COLO668 (cell line): ENCODE results near the gene PIEZO1.
A peak's percentile ranks its signal among the peaks of the same experiment; 100 is the strongest.
"Not testable (repeated sequence)": the region's sequence is repeated elsewhere in the genome, so short reads cannot be mapped to it uniquely, and the experiment has no call there.

Source experiments
- DNase-seq: peaks from one replicate; lab custom pipeline; 2025; ENCODE audit not compliant: unreplicated experiment; lab: John Stamatoyannopoulos, UW

Gene PIEZO1, protein sequence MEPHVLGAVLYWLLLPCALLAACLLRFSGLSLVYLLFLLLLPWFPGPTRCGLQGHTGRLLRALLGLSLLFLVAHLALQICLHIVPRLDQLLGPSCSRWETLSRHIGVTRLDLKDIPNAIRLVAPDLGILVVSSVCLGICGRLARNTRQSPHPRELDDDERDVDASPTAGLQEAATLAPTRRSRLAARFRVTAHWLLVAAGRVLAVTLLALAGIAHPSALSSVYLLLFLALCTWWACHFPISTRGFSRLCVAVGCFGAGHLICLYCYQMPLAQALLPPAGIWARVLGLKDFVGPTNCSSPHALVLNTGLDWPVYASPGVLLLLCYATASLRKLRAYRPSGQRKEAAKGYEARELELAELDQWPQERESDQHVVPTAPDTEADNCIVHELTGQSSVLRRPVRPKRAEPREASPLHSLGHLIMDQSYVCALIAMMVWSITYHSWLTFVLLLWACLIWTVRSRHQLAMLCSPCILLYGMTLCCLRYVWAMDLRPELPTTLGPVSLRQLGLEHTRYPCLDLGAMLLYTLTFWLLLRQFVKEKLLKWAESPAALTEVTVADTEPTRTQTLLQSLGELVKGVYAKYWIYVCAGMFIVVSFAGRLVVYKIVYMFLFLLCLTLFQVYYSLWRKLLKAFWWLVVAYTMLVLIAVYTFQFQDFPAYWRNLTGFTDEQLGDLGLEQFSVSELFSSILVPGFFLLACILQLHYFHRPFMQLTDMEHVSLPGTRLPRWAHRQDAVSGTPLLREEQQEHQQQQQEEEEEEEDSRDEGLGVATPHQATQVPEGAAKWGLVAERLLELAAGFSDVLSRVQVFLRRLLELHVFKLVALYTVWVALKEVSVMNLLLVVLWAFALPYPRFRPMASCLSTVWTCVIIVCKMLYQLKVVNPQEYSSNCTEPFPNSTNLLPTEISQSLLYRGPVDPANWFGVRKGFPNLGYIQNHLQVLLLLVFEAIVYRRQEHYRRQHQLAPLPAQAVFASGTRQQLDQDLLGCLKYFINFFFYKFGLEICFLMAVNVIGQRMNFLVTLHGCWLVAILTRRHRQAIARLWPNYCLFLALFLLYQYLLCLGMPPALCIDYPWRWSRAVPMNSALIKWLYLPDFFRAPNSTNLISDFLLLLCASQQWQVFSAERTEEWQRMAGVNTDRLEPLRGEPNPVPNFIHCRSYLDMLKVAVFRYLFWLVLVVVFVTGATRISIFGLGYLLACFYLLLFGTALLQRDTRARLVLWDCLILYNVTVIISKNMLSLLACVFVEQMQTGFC (N-terminal part only)

DNA sequence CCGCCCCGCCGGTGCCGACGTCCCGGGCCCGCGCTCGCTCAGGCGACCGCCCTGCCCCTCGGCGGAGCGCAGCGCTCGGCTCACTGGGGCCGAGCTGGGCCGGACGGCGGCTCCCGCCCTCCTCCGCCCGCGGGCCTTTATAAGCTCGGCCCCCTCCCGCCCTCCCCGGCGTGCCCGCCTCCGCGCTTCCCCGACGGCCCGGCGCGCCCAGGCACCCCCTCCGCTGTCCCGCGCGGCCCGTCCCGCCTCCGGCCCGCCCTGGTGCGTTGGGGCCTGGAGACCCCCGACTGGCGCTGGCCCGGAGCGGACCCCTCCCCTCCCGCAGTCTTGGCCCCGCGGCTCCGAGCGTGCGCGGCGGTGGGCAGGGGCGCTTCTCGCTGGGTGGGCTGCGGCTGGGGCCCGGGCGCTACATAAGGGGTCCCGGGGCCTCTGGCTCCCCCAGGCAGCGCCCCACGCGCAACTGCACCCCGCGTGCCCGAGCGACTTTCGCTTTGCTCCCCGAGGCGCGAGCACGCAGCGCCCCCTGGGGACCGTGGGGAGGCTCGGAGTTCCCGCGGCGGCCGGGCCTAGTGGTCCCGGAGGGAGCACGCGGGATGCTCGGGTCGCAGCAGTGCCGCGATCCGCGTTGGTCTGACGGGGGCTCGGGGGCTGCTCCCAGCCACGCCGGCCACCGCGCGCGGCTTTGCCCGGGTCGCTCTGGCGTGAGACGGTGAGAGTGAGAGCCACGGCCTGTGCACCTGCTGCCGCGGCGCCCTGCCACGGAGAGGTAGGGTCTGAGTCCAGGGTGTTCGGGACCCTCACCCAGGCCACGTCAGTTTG is at the start of gene PIEZO1:
PIEZO1 (minus strand) TSS at position 115 of the 819 bp plus-strand sequence. CDS start 256 bp downstream, outside the sequence.
- peak; percentile 66 for DNase-seq

DNA sequence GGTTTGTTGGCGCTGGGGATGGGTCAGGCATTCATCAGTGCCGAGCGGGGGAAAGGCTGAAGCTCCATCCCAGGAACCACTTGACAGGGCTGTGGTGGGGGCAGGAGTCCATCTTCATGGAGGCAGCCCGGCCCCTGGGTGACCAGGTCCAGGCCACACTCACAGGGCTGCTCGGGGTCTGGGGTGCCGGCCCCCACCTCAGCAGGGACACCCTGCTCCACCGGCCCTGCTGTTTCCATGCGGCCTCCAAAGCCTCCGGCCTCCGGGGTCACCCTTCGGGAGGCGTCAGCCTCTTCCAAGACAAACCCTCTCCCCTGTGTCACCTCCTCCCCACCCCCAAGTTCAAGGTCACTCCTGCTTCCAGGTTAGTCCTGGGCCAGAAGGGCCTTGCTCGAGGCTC is 49.6 kb upstream of the PIEZO1 start:
- no peak for DNase-seq

DNA sequence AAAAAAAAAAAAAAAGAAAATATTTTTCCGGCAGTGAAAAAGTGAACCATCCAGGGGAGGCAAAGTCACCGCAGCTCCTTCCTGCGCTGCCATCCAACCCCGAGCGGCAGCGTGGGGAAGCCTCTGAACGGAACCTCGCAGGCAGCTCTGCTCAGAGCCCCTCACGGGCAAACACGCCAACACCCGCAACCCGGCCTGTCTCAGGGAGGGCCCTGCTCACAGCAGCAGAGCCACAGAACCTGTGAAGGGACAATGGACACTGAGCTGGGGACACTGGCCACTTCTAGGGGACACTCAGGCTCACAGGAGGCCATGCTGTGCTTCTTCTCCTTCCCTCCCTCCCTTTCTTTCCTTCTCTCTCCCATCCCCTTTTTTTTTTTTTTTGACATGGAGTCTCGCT is 48.1 kb upstream of the PIEZO1 start:
- no peak for DNase-seq

DNA sequence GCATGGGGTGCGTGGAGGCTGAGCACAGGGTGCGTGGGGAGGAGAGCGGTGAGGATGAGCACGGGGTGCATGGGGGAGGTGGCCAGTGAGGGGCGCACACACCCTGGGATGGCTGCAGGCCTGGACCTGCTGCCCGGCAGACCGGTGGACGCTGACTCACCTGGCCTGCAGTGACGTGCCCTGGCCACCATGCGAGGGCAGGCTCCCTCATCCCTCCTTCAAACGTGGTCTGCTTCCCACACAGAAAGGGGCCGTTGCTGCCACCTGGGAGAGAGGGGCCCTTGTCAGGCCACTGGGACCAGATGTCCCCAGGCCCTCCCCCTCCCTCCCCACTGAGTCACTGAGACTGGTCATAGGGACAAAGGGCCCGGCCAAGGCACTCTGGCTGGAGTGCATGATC is 46.8 kb upstream of the PIEZO1 start:
- no peak for DNase-seq

DNA sequence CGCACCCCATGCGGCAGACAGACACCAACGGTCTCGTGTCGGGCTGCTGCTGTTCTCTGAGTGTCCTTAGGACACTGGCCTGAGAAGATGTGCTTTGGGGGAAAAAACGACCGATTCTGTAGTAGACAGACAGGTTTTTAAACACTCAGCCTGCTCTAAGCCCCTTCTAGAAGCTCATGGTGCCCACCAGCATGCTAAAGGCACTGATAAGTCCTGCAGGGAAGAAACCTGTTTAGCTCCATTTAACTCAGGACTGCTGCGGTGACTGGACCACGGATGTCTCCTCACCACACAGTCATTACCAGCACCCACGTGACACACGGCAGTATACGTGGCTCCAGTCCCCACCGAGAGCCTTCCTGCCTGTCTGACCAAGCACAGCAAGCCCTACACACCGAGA is 45.8 kb upstream of the PIEZO1 start:
- DNase-seq: no peak

DNA sequence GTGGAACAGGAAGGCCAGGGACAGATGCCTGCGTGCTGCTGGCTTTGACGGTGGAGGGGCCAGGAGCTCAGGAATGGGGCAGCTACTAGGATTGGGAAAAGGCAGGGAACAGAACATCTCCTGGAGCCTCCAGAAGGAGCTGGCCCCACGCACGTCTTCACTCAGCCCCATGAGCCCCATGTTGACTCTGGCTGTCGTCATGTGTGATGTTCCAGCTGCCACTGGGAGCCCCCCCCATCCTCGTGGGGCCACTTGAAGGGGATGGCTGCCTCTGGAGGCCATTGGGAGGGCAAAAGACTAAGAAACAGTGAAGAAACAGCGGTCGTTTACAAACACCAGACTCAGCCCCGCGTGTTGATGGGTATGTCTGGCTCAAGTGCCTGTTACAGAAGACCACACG is 45.2 kb upstream of the PIEZO1 start:
- no peak for DNase-seq

DNA sequence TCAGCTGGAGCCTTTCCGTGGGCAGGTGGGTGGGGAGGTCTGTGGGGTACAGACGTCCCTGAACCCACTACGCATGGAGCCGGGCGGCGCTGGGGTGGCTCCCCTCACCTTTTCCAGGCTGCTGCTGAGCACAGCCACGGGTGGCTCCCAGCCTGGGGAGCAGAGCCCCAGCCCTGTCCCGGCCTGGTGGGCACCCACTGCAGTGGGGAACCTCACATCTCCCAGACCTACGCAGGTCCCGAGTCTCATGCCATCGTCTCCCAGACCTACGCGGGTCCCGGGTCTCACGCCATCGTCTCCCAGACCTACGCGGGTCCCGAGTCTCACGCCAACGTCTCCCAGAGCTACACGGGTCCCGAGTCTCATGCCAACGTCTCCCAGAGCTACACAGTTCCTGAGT is 43.7 kb upstream of the PIEZO1 start:
- no peak for DNase-seq

DNA sequence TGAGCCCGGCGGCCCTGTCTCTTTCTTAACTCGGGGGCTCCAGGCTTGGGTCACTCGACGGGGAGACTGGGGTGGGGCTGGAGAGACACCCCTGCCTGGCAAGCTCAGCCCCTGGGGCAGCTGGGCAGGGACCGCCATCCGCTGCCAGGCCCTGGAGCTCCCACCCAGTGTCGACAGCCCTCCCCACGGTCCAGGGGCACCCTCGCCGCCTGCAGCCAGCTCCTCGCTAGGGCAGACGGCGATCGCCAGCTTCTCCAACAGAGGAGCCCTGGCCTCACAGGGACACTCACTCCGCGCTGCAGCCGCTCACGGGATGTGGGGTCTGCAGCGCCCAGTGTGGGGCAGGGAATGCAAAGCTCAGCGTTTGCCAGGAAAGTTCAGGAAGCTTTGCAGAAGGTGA is 42.7 kb upstream of the PIEZO1 start:
- DNase-seq: no peak

DNA sequence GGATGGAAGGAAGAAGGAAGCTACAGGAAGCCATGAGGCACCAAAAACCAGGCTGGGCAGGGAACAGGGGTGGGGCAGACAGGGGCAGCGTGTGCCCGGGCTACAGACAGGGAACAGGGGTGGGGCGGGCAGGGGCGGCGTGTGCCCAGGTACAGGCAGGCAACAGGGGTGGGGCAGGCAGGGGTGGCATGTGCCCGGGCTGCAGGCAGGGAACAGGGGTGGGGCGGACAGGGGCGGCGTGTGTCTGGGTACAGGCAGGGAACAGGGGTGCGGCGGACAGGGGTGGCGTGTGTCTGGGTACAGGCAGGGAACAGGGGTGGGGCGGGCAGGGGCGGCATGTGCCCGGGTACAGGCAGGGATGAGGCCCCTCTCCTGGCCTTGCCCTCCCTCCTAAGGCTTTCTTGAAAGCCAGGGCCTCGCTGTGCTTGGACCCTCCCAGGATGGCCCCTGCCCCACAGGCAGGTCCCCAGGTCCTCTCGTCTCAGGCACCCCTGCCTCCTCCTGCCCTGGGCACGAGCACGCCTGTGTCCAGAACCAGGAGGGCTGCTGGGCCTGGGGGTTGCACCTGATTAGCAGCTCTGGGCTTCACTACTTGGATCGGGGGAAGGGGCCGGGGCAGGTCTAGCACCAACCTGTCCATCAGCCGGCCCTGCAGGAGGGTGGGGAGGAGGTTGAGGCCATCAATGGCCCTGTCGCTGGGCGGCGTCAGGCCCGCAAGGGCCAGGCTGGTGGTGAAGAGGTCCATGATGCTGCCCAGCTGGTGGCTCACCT is 41.2 kb upstream of the PIEZO1 start:
- no peak for DNase-seq

DNA sequence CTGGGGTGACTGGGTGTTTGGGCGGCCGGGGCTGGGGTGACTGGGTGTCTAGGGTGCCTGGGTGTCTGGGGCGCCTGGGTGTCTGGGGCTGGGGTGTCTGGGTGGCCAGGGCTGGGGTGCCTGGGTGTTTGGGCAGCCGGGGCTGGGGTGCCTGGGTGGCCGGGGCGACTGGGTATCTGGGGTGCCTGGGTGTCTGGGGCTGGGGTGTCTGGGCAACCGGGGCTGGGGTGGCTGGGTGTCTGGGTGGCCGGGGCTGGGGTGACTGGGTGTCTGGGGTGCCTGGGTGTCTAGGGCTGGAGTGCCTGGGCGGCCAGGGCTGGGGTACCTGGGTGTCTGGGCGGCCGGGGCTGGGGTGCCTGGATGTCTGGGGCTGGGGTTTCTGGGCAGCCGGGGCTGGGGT is 40.1 kb upstream of the PIEZO1 start:
- no peak for DNase-seq

DNA sequence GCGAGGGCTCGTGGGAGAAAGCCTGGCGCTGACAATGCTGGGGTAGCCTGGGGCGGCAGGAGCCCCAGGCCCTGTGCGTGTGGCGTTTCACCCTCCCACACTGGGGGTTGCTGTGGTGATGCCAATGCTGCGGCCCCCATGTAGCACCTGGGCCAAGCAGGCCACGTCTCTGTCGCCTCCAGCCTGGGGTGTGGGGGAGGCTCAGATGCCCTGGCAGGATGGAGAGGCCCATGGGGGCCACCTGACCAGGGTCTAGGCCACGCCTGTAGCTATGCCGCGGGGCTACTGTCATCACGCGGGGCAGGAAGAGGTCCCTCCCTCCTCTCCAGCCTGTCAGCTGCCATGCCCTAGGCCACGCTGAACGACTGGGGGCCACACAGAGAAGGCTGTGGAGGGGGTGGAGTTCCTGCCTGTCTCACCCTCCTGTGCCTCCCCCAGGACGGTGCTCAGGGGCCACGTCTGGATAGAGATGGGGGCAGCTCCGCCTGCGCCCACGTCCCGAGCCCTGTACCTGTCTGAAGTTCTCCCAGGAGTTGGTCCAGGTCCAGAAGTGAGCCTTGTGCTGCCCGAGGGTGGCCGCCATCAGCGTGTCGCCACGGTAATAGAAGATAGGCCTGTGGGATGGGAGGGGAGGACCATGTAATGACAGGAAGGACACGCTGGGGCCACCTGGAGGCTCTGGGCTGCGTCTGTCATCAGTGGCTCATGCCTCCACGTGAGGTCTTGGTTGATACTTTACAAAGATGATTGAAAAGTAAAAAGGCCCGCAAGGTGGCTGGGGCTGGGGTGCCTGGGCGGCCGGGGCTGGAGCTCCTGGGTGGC is 39.4 kb upstream of the PIEZO1 start:
- no peak for DNase-seq

DNA sequence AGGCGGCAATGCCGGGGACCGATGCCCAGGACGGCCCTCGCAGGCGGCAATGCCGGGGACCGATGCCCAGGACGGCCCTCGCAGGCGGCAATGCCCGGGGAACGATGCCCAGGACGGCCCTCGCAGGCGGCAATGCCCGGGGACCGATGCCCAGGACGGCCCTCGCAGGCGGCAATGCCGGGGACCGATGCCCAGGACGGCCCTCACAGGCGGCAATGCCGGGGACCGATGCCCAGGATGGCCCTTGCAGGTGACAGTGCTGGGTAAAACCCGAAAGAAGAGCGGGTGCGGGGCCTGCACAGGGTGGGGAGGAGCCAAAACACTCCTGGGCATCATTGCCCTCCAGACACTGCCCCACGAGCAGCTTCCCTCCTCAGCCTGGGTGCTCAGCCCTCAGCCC is 38.6 kb upstream of the PIEZO1 start:
- DNase-seq: not testable (repeated sequence)

DNA sequence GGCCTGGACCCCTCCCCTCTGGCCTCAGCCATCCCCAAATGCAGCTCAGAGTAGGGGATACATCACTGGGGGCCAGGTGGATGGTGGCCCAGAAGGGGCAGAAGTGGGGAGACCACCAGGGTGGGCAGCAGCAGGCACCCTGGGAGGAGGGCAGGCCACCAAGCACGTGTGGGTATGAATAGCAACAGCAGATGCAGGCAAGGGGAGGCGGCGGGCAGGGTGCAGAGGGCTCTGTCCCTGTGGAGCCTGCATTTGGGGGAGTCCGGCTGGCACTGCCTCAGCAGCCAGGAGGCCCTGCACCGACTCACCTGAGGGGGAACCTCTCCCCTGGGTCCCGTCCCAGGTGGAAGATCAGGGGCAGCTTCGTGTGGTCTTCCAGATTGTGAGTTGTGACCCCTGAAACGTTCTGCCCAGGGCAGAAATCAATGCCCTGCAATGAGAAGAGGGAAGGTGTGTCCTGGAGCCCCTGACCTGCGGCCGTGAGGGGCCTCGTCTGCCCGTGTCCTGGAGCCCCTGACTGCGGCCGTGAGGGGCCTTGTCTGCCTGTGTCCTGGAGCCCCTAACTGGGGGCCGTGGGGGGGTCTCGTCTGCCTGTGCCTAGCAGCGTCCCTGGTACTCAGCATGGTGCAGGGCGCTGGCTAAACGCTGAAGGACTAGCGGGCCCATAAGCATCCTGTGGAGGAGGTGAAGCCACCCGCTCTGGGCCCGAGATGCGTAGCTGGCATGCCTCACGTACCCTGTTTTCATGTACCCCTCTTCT is 37.4 kb upstream of the PIEZO1 start:
- no peak for DNase-seq

DNA sequence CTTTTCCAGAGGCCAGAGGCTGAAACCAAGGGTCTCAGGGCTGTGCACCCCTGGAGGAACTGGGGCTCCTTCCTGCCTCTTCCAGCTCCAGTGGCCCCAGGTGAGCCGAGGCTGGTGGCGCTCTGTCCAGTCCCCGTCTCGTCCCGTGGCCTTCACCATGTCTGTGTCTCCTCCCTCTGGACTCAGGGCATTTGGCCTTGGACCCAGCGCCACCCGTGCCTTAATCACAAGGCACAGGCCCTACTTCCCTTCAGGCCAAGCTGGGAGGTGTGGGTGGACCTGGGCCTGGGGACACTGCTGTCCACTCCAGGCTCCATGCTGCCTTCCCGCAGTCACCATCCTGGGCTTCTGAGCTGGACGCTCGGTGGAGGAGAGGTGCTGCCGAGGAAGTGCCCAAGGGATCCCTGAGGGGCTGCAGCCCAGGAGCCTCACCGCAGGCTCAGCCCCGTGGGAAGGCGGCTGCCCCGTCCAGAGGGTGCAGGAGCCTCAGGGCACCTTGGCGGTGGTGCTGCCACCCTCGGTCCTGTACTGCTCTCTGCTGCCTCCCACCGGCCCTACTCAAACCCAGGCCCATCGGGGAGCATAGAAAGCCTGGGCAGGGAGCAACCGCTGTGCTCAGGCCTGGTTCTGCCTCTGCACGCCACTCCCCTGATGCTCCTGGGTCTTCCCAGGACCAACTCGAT is 36.3 kb upstream of the PIEZO1 start:
- DNase-seq: no peak

DNA sequence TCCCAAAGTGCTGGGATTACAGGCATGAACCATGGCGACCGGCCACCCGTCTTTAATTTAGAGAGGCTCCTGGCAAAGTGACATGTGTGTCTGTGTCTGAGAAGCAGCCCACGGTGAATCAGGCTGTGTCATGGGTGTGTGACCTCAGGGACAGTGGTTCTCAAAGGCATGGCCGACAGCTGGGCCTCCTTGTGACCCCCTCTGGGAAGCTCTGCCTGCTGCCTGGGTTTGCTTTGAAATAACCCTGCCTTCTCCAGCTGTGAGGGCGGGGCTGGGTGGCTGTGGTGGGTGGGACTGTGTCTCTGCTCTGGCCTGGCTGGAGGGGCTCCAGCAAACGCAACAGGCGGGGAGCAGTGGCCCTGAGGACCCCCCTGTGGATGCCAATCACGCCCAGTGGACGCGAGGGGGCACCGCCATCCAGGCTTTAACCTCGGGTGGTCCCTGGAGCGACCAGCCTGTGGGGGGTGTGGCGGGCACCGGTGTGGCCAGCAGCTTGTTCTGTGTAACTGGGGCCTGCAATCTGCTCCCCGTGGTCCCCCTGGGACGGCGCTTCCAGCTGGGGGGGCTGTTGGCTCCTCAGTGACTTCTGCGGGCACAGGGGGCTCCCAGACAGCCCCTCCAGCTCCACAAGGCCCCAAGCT is 35.5 kb upstream of the PIEZO1 start:
- DNase-seq: no peak

DNA sequence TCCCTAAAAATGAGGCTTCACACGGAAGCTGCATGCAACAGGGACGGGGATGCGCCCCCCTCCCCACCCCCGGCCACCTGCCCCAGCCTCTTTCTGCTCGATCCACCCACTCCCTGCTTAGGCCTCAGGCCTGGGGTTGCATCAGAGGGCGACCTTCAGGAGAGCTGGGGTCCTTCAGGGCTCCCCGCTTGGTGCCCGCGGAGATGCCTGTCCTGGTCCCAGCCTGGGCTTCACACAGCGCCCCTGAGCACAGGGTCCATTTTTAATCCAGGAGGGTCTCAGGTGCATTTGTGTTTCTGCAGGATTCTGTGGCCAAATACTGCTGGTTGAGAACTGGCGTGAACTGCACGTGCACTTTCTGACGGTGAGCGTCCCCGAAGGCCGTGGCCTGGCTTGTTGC is 34.1 kb upstream of the PIEZO1 start:
- DNase-seq: no peak

DNA sequence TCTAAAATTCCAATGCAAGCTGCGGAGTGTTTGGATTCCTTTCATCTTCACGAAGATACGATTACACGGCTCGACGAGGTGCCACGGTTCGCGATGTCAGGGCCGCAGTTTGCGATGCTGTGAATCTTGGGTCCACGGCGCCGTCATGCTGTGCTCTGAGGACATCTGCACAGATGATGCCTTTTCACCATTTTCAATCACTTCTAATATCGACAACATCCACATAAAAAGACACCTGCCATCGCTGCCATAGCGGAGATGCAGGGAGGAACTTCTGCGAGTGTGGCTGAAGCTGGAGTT is 33.5 kb upstream of the PIEZO1 start:
- DNase-seq: no peak
